Measurements from ENCODE around the gene BBC3. TPM values are rescaled to one million over a fixed set of nuclear protein-coding genes. Genes with fewer than 3 reads are reported as not detected.

Gene BBC3
- polyA plus RNA-seq, 4 donors, result 2.9 to 9.3 (median 4.3) TPM

Other genes with a start within 250 kb of the BBC3 start
- under 1 TPM in 2 of 4 donors, not detected in 2; 0.24 to 0.44 TPM for gene NPAS1, start 211.4 kb downstream of the BBC3 start, polyA plus RNA-seq
- 10 to 100 TPM in 3 of 4 donors, 1 to 10 TPM in 1; 5.1 to 70.3 (median 14.1) TPM for gene TMEM160, start 182.6 kb downstream of the BBC3 start, polyA plus RNA-seq
- gene ZC3H4, start 117.4 kb downstream of the BBC3 start, polyA plus RNA-seq, result 10 to 100 TPM in 3 of 4 donors, 1 to 10 TPM in 1; 7.3 to 31.6 (median 14.4) TPM
- gene SAE1, start 100.4 kb downstream of the BBC3 start, polyA plus RNA-seq, result 10 to 100 TPM; 28.6 to 77.5 (median 45.1) TPM
- gene CCDC9, start 25.3 kb upstream of the BBC3 start, polyA plus RNA-seq, result 10 to 100 TPM; 12.1 to 23.0 (median 22.1) TPM
- 1 to 10 TPM; 5.8 to 7.3 (median 6.3) TPM for gene INAFM1, start 43.7 kb upstream of the BBC3 start, polyA plus RNA-seq
- gene C5AR1, start 78.7 kb upstream of the BBC3 start, polyA plus RNA-seq, result 1 to 10 TPM in 3 of 4 donors, under 1 TPM in 1; 0.67 to 8.6 (median 1.6) TPM
- under 1 TPM in 2 of 4 donors, not detected in 2; 0.10 to 0.91 TPM for gene C5AR2, start 101.0 kb upstream of the BBC3 start, polyA plus RNA-seq
- 10 to 100 TPM in 2 of 4 donors, 1 to 10 TPM in 2; 6.5 to 13.9 (median 9.4) TPM for gene DHX34, start 118.1 kb upstream of the BBC3 start, polyA plus RNA-seq
- gene MEIS3, start 188.3 kb upstream of the BBC3 start, polyA plus RNA-seq, result 10 to 100 TPM in 1 of 4 donors, 1 to 10 TPM in 2, not detected in 1; 4.6 to 11.2 (median 4.8) TPM
- under 1 TPM in 2 of 4 donors, not detected in 2; 0.12 to 0.92 TPM for gene SLC8A2, start 240.7 kb upstream of the BBC3 start, polyA plus RNA-seq

Data from small intestine (tissue), 4 donors.